ENCODE results near the gene NKAPL. TPM values are rescaled to one million over a fixed set of nuclear protein-coding genes. Genes with fewer than 3 reads are reported as not detected.

NKAPL gene
- total and polyA plus RNA-seq, 2 of the 8 experiments (the other 6 are each of a cell fraction or from before 2014, with no cell fraction given) = 0.08 TPM; not detected in 1

DNA sequence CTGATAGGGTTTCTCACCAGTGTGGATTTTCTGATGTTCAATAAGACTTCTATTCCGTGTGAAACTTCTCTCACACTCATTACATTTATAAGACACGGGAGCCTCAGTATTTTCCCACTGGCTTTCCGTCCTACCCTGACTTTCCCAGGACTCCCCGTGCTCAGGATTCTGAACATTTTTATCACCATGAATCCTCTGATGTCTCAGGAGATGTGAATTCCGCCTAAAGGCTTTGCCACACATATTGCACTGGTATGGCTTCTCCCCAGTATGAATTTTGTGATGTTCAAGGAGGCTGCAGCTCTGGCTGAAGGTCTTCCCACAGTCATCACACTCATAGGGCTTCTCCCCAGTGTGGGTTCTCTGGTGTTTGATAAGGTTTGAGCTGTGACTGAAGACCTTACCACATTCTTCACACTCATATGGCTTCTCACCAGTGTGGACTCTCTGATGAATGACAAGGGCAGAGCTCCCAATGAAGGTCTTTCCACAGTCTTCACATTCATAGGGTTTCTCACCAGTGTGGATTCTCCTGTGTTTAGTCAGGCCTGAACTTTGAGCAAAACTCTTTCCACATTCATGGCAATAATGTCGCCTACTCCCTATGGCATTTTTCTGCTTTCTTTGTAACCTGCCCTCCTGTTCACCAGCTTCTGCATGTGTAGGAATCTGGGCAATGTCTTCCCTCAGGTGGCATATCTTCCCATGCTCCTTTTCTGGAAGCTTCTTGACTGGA lies 13.7 kb upstream of the NKAPL start:
- 92% methylated on average over 6 of the region's 6 CpGs; no CpG with 5 or more reads in 1 of the 2 experiments for WGBS, 2 experiments (ENCODE audit: extremely low coverage in 1 of 2, insufficient coverage in 1 of 2, insufficient read length in 1 of 2, insufficient replicate concordance in 2 of 2, low coverage in 1 of 2, low lambda C conversion rate in 2 of 2, missing lambda C conversion rate in 1 of 2)
- H3K79me2 ChIP-seq (ENCODE audit: control insufficient read depth in 1 of 2, insufficient read depth in 2 of 2, low read length in 2 of 2) = peaks cover 0 to 1% of the 10 kb centered on the region in 2 experiments; a peak in 1 of 4 replicates
- H4K91ac ChIP-seq (replicated peaks; ENCODE audit: insufficient read length, low read length) = no peak overlapping the region
- H3K9me3 ChIP-seq (ENCODE audit: insufficient read depth in 2 of 2, low read depth in 1 of 2, low read length in 1 of 2) = no peaks in the 10 kb centered on the region
- no peak overlapping the region for H2BK120ac ChIP-seq (replicated peaks; ENCODE audit: low read depth, low read length)
- POLR2A ChIA-PET (ENCODE audit: partially characterized antibody) = no interaction called here
- H3K79me1 ChIP-seq (ENCODE audit: low read depth, low read length) = no peaks in the 10 kb centered on the region
- H3K36me3 ChIP-seq (ENCODE audit: control insufficient read depth in 2 of 4, insufficient read depth in 4 of 4, low read length in 3 of 4) = peaks cover 6 to 28% (median 17%) of the 10 kb centered on the region in 4 experiments; a peak in 7 of 8 replicates
- H3K56ac ChIP-seq (replicated peaks; ENCODE audit: insufficient read length, low read depth, low read length) = no peak overlapping the region
- no peaks in the 10 kb centered on the region for H4K20me1 ChIP-seq (replicated peaks in 1 of 2; ENCODE audit: control insufficient read depth in 1 of 2, insufficient read depth in 2 of 2, low read length in 2 of 2)
- H2BK12ac ChIP-seq (ENCODE audit: low read depth, low read length) = no peak overlapping the region
- no peak overlapping the region for H2AFZ ChIP-seq (ENCODE audit: low read length)
- H3K4ac ChIP-seq (replicated peaks; ENCODE audit: insufficient read length, low read depth, low read length) = no peak overlapping the region
- H4K5ac ChIP-seq (ENCODE audit: insufficient read length, low read depth, low read length) = no peak overlapping the region
- H3K14ac ChIP-seq (ENCODE audit: insufficient read length) = no peak overlapping the region
- no peak overlapping the region for H3K27ac ChIP-seq (ENCODE audit: low read depth, low read length)
- H3K27me3 ChIP-seq (replicated peaks in 1 of 4; ENCODE audit: control insufficient read depth in 3 of 4, extremely low read depth in 1 of 4, insufficient read depth in 3 of 4, low read length in 3 of 4) = no peaks in the 10 kb centered on the region
- CTCF ChIA-PET (ENCODE audit: partially characterized antibody) = no interaction called here
- no peak overlapping the region for H2BK15ac ChIP-seq (ENCODE audit: low read length)
- H4K8ac ChIP-seq (ENCODE audit: extremely low read depth, insufficient read depth, low read length) = no peak overlapping the region
- DNase-seq (ENCODE audit: low read depth in 1 of 2, low spot score in 2 of 2) = no peak
- H3K4me1 ChIP-seq (replicated peaks in 1 of 4; ENCODE audit: control insufficient read depth in 3 of 4, insufficient read depth in 4 of 4, low read length in 3 of 4) = no peaks in the 10 kb centered on the region
- no peak overlapping the region for H3K18ac ChIP-seq (ENCODE audit: extremely low read depth, low read length)
- H2BK20ac ChIP-seq (ENCODE audit: low read length) = no peak overlapping the region
- FAIRE-seq = no peak
- H2BK5ac ChIP-seq (ENCODE audit: low read depth, low read length) = no peak overlapping the region
- H3K23ac ChIP-seq (ENCODE audit: insufficient read length) = no peak overlapping the region
- H2AK5ac ChIP-seq (ENCODE audit: low read depth, low read length) = no peak overlapping the region
- H3K23me2 ChIP-seq (ENCODE audit: low read depth, low read length) = no peaks in the 10 kb centered on the region
- no peak overlapping the region for H3K4me3 ChIP-seq (ENCODE audit: extremely low read depth in 1 of 4, insufficient read depth in 2 of 4, low read depth in 3 of 4, low read length in 4 of 4)
- H3K4me2 ChIP-seq (ENCODE audit: insufficient read depth in 1 of 2, low read depth in 2 of 2, low read length in 2 of 2) = no peak overlapping the region
- no peak overlapping the region for H3K9ac ChIP-seq (replicated peaks in 1 of 4; ENCODE audit: extremely low read depth in 1 of 4, low read depth in 3 of 4, low read length in 3 of 4)
- TF ChIP-seq, protein P1, sequence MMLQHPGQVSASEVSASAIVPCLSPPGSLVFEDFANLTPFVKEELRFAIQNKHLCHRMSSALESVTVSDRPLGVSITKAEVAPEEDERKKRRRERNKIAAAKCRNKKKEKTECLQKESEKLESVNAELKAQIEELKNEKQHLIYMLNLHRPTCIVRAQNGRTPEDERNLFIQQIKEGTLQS (IDR thresholded peaks at IDR 0.05; ENCODE audit: insufficient read depth, low read depth, low read length) = no peak

Data from H1 (cell line).